ENCODE results near the gene ACOT7. TPM values are rescaled to one million over a fixed set of nuclear protein-coding genes. Genes with fewer than 3 reads are reported as not detected.
A peak's percentile ranks its signal among the peaks of the same experiment; 100 is the strongest.

The ACOT7 gene
- total RNA-seq, 1 experiment from 2014 or later = 120 TPM

DNA sequence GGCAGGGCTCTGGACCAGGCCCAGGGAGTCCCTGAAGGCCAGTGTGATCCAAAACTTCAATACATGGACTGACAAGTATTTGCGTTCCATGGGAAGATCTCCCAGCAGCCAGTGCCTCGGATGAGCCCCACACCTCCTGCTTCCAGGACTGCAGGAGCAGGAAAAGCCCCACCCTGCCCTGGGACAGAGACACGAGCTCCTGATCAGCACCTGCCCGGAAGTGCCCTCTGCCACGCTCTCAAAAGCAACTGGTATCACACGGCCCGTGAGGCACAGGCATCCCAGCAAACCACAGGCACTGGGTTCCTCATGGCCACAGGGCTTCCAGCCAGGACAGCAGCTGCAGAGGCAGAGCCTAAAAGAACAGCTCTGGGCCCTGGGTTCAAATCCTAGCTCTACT is 48.6 kb downstream of the ACOT7 start:
- H3K27me3 ChIP-seq (ENCODE audit: control insufficient read depth, insufficient read depth, low read length) = no peaks in the 10 kb centered on the region
- in situ Hi-C loops (cut with HindIII; ENCODE audit: low pct_unique_long_range_greater_than_20kb, low sequenced_read_pairs) (no loop called here), intact Hi-C loops (cut with micrococcal nuclease; ENCODE audit: unreplicated experiment) (no loop called here)
- no peaks in the 10 kb centered on the region for H3K36me3 ChIP-seq (ENCODE audit: control insufficient read depth, insufficient read depth, low read length)
- no peak overlapping the region for H3K27ac ChIP-seq (ENCODE audit: low read length)
- no peak for ATAC-seq
- no peak for TF ChIP-seq CTCF (IDR thresholded peaks at IDR 0.05)
- ChIA-PET CTCF (interaction anchor here (1.2 to 2.9 kb wide), 2 partner anchors 18 to 98 kb away, joined by 3 to 29 read pairs; no protein-coding TSS in a partner anchor), POLR2A (no interaction called here)
- H3K4me3 ChIP-seq (ENCODE audit: low read depth in 2 of 2, low read length in 2 of 2) = no peak overlapping the region
- H3K4me1 ChIP-seq (ENCODE audit: control insufficient read depth, insufficient read depth, low read length) = peaks cover 11% of the 10 kb centered on the region
- no peak for DNase-seq (ENCODE audit: low read depth, low spot score)
- H3K9me3 ChIP-seq (ENCODE audit: control insufficient read depth, insufficient read depth, low read depth, low read length) = no peaks in the 10 kb centered on the region
- BruUV-seq (replicated peaks) = no TSS peak

- DNase-seq (ENCODE audit: low read depth, low spot score) = peak; percentile 59
- Histone ChIP-seq H3K9me3 (ENCODE audit: control insufficient read depth, insufficient read depth, low read depth, low read length) (no peaks in the 10 kb centered on the region), H3K4me1 (ENCODE audit: control insufficient read depth, insufficient read depth, low read length) (peaks cover 7% of the 10 kb centered on the region), H3K27me3 (ENCODE audit: control insufficient read depth, insufficient read depth, low read length) (no peaks in the 10 kb centered on the region), H3K36me3 (ENCODE audit: control insufficient read depth, insufficient read depth, low read length) (no peaks in the 10 kb centered on the region), H3K4me3 (ENCODE audit: low read depth in 2 of 2, low read length in 2 of 2) (no peak overlapping the region), H3K27ac (ENCODE audit: low read length) (no peak overlapping the region)
- BruUV-seq (replicated peaks) = no TSS peak
- intact Hi-C loops (cut with micrococcal nuclease; ENCODE audit: unreplicated experiment) = loop anchor here (1.0 kb wide), 1 partner anchor 96 kb away; no protein-coding TSS in a partner anchor
- TF ChIP-seq CTCF (IDR thresholded peaks at IDR 0.05) (peak; percentile 95), POLR2AphosphoS5 (IDR thresholded peaks at IDR 0.05; ENCODE audit: low read depth, low read length) (no peak), TCF7L2 (IDR thresholded peaks at IDR 0.05; ENCODE audit: low read depth, low read length) (peak; percentile 38; the same call in 1 of the 2 replicates)
- in situ Hi-C loops (cut with HindIII; ENCODE audit: low pct_unique_long_range_greater_than_20kb, low sequenced_read_pairs) = no loop called here
- ChIA-PET CTCF (interaction anchor here (0.6 to 2.9 kb wide), 3 partner anchors 28 to 97 kb away, joined by 5 to 29 read pairs (median 6); no protein-coding TSS in a partner anchor), POLR2A (interaction anchor here (0.6 kb wide), 1 partner anchor 50 kb away, joined by 5 read pairs; the partner anchor contains the start of gene ACOT7)
- peak; percentile 89 for ATAC-seq
Observed at GRCh38 chr1:6343506-6344405, 49.8 kb downstream of the ACOT7 start.

- in situ Hi-C loops (cut with HindIII; ENCODE audit: low pct_unique_long_range_greater_than_20kb, low sequenced_read_pairs) = no loop called here
- POLR2A ChIA-PET = no interaction called here
Observed at GRCh38 chr1:6342056-6342455, 51.5 kb downstream of the ACOT7 start.

More at GRCh38 chr1:6342056-6342455, 51.5 kb downstream of the ACOT7 start:
- BruUV-seq (replicated peaks) = no TSS peak
- no peak overlapping the region for H3K4me3 ChIP-seq (ENCODE audit: low read depth in 2 of 2, low read length in 2 of 2)
- TF ChIP-seq CTCF (IDR thresholded peaks at IDR 0.05) (no peak), TCF7L2 (IDR thresholded peaks at IDR 0.05; ENCODE audit: low read depth, low read length) (no peak), POLR2AphosphoS5 (IDR thresholded peaks at IDR 0.05; ENCODE audit: low read depth, low read length) (no peak), SIN3A (IDR thresholded peaks at IDR 0.05; ENCODE audit: borderline replicate concordance, insufficient read depth, low read depth, low read length) (no peak)
- TF ChIP-seq, protein P1, sequence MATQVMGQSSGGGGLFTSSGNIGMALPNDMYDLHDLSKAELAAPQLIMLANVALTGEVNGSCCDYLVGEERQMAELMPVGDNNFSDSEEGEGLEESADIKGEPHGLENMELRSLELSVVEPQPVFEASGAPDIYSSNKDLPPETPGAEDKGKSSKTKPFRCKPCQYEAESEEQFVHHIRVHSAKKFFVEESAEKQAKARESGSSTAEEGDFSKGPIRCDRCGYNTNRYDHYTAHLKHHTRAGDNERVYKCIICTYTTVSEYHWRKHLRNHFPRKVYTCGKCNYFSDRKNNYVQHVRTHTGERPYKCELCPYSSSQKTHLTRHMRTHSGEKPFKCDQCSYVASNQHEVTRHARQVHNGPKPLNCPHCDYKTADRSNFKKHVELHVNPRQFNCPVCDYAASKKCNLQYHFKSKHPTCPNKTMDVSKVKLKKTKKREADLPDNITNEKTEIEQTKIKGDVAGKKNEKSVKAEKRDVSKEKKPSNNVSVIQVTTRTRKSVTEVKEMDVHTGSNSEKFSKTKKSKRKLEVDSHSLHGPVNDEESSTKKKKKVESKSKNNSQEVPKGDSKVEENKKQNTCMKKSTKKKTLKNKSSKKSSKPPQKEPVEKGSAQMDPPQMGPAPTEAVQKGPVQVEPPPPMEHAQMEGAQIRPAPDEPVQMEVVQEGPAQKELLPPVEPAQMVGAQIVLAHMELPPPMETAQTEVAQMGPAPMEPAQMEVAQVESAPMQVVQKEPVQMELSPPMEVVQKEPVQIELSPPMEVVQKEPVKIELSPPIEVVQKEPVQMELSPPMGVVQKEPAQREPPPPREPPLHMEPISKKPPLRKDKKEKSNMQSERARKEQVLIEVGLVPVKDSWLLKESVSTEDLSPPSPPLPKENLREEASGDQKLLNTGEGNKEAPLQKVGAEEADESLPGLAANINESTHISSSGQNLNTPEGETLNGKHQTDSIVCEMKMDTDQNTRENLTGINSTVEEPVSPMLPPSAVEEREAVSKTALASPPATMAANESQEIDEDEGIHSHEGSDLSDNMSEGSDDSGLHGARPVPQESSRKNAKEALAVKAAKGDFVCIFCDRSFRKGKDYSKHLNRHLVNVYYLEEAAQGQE (IDR thresholded peaks at IDR 0.05; ENCODE audit: insufficient read depth in 1 of 2, low read depth in 2 of 2, low read length in 1 of 2) = no peak
- CTCF ChIA-PET = interaction anchor here (0.7 kb wide), 2 partner anchors 10 to 94 kb away, joined by 3 read pairs; no protein-coding TSS in a partner anchor
- intact Hi-C loops (cut with micrococcal nuclease; ENCODE audit: unreplicated experiment) = no loop called here
- H3K36me3 ChIP-seq (ENCODE audit: control insufficient read depth, insufficient read depth, low read length) = no peaks in the 10 kb centered on the region
- no peak overlapping the region for H3K27ac ChIP-seq (ENCODE audit: low read length)
- no peaks in the 10 kb centered on the region for H3K9me3 ChIP-seq (ENCODE audit: control insufficient read depth, insufficient read depth, low read depth, low read length)
- DNase-seq (ENCODE audit: low read depth, low spot score) = no peak
- ATAC-seq = no peak
- H3K4me1 ChIP-seq (ENCODE audit: control insufficient read depth, insufficient read depth, low read length) = no peaks in the 10 kb centered on the region
- no peaks in the 10 kb centered on the region for H3K27me3 ChIP-seq (ENCODE audit: control insufficient read depth, insufficient read depth, low read length)

All from Panc1 (cell line).